HG03354 (cell line): ENCODE data around the gene OR52I1.

Experiments
- ATAC-seq: cut with Tn5 transposase; IDR thresholded peaks from one replicate; pipeline ENCODE4 v1.9.1; 2021; ENCODE audit warnings: mild to moderate bottlenecking; ENCODE audit not compliant: unreplicated experiment, poor library complexity, severe bottlenecking

OR52I1 gene

GRCh38 chr11:4610258-4610935 is 16.6 kb downstream of the OR52I1 start:
- ATAC-seq, result no peak

- no peak for ATAC-seq
These were observed 18.1 kb downstream of the OR52I1 start for GRCh38 chr11:4611986-4612385.

GRCh38 chr11:4615856-4616444 is 22.1 kb downstream of the OR52I1 start:
- ATAC-seq, result no peak

- ATAC-seq, result no peak
These were observed 25.7 kb downstream of the OR52I1 start for GRCh38 chr11:4619514-4619913.

GRCh38 chr11:4626207-4627099 is 32.6 kb downstream of the OR52I1 start:
- ATAC-seq, result peak; percentile 78

- no peak for ATAC-seq
These were observed 42.3 kb downstream of the OR52I1 start for GRCh38 chr11:4636136-4636535.

- ATAC-seq, result peak; percentile 98
These were observed 43.3 kb downstream of the OR52I1 start, which contains the start of gene OR51D1 for GRCh38 chr11:4636962-4637661. OR51D1 (plus strand) TSS chr11:4637477; CDS start chr11:4639791, 2,314 bp downstream.

GRCh38 chr11:4637662-4638047 is 43.8 kb downstream of the OR52I1 start:
- no peak for ATAC-seq

- ATAC-seq, result no peak
These were observed 46.1 kb downstream of the OR52I1 start for GRCh38 chr11:4639931-4640330.

GRCh38 chr11:4641501-4641900 is 47.7 kb downstream of the OR52I1 start:
- no peak for ATAC-seq

GRCh38 chr11:4642043-4642442 is 48.2 kb downstream of the OR52I1 start:
- no peak for ATAC-seq

GRCh38 chr11:4643076-4643475 is 49.2 kb downstream of the OR52I1 start:
- no peak for ATAC-seq

- ATAC-seq, result no peak
These were observed 49.8 kb downstream of the OR52I1 start, which contains the start of gene OR51E1 for GRCh38 chr11:4643682-4644081. OR51E1 (plus strand) TSS chr11:4643982; CDS start chr11:4652527, 8,545 bp downstream.

GRCh38 chr11:4644233-4644632 is 50.4 kb downstream of the OR52I1 start:
- ATAC-seq, result no peak
